ENCODE measurements around the gene ELP2.

The ELP2 gene

DNA sequence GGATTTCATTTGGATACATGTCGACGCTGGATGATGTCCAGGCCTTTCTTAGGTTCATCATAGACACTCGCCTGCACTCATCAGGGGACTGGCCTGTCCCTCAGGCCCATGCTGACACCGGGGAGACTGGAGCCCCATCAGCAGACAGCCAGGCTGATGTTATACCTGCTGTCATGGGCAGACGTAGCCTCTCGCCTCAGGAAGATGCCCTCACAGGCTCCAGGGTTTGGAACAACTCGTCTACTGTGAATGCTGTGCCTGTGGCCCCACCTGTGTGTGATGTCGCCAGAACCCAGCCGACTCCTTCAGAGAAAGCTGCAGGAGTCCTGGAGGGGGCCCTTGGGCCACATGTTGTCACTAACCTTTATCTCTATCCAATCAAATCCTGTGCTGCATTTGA, 85.9 kb downstream of the ELP2 start:
- Mint-ChIP-seq H3K27me3 (ENCODE audit: low read depth) (no peaks in the 10 kb centered on the region), H3K9me3 (no peaks in the 10 kb centered on the region), H3K4me1 (ENCODE audit: low read depth) (no peaks in the 10 kb centered on the region), H3K36me3 (ENCODE audit: low read depth) (no peaks in the 10 kb centered on the region), H3K4me3 (no peak overlapping the region), H3K27ac (no peak overlapping the region)
- no peak for DNase-seq (ENCODE audit: low spot score)

DNA sequence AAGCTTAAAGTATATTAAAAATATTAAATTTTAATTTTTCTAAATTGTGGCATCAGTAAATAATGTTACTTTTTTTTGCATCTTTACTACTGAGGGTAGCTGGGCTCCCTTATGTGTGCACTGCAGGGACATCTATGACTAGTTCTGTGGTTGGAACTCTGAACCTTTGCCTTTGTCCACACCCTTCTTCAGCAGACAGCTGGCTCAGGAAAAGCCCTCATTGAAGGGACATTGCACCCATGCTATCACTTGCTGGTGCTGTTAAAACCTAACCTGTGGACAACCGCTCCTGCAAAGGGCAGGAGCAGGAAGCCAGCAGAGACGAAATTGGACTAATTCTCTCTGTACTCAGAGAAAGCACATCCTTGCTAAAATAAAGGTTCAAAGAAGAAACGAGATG, 87.6 kb downstream of the ELP2 start:
- H3K36me3 Mint-ChIP-seq (ENCODE audit: low read depth): no peaks in the 10 kb centered on the region
- DNase-seq (ENCODE audit: low spot score): no peak
- H3K4me1 Mint-ChIP-seq (ENCODE audit: low read depth): no peaks in the 10 kb centered on the region
- H3K27ac Mint-ChIP-seq: no peak overlapping the region
- no peaks in the 10 kb centered on the region for H3K9me3 Mint-ChIP-seq
- no peak overlapping the region for H3K4me3 Mint-ChIP-seq
- H3K27me3 Mint-ChIP-seq (ENCODE audit: low read depth): no peaks in the 10 kb centered on the region

DNA sequence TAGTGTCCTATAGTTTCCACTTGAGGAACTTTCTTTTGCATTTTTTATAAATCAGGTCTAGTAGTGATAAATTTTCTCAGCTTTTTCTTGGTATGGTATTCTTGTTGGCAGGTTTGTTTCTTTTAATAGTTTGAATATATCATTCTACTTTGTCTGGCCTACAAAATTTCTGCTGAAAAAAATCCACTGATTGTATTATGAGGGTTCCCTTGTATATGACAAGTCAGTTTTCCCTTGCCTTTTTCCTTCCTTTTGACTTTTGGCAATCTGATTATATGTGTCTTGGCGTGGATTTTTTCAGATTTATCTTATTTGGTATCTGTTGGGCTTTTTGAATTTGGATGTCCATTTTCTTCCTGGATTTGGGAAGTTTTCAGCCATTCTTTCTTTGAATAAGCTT, 99.5 kb downstream of the ELP2 start:
- DNase-seq (ENCODE audit: low spot score): no peak
- Mint-ChIP-seq H3K9me3 (peaks cover 25% of the 10 kb centered on the region), H3K36me3 (ENCODE audit: low read depth) (no peaks in the 10 kb centered on the region), H3K4me3 (no peak overlapping the region), H3K27ac (no peak overlapping the region), H3K27me3 (ENCODE audit: low read depth) (peaks cover 3% of the 10 kb centered on the region), H3K4me1 (ENCODE audit: low read depth) (no peaks in the 10 kb centered on the region)

Data from T-helper 2 cell treated with Interferon-gamma antibody and Interleukin-4, amounts not matched to agents 5 μg/mL and 100 μg/mL, for 36 hours (primary cell).